GM08714 (cell line): ENCODE measurements around the gene MCHR2.
"Not testable (repeated sequence)": the region's sequence is repeated elsewhere in the genome, so short reads cannot be mapped to it uniquely, and the experiment has no call there.

ENCODE experiments used
- H3K4me3 ChIP-seq: fragments of 200-500 bp; sonication (Bioruptor generic); 2 replicates; pipeline ENCODE4 v1.5.1; 2014; ENCODE audit warnings: mild to moderate bottlenecking, low read length, inconsistent platforms
- ZNF274 ChIP-seq: IDR thresholded peaks from 2 replicates; pipeline ENCODE4 v1.6.1; 2012; ENCODE audit warnings: mild to moderate bottlenecking, low read depth, low read length

Gene MCHR2

DNA sequence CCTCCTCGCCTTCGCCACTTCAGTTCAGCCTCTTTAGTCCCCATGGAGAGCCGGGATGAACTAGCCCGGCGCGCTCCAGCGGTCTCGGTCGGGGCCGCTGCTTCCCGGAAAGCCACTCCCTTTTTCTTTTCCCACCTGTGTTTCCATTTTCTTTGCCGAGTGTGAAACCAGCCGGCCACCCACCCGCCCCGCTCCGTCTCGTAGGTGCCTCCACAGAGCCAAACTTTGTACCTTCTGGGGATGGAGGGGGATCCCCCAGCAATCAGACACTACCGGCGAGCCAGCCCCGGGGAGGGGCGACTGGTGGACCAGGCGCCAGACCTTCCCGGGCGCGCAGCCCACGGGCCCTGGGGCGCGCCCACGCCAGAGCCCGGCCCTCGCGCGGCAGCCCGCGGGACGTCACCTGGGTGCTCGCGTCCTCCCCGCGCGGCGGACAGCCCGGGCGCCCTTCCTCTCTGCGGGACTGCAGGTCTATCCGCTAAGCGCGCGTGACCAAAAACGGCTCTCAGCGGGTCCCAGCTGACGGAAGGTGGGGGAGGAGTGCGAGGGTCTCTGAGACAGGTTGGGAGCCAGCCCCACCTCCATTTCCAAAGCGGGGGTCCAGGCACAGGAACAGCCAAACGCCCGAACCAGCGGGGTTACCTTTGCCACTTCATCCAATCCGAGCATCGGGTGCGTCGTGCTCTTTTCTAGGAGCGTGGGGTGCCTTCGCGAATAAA lies at the start of gene MCHR2:
Gene MCHR2, minus strand, starts transcription at position 691 of the 719 bp plus-strand sequence. CDS start 38,076 bp downstream, outside the sequence.
- TF ChIP-seq ZNF274, result no peak
- H3K4me3 ChIP-seq, result no peak within 1 kb of the TSS

- not testable (repeated sequence) for H3K4me3 ChIP-seq
These were observed 44.5 kb upstream of the MCHR2 start for GRCh38 chr6:100038546-100038945.

GRCh38 chr6:100035873-100036653 lies 42.0 kb upstream of the MCHR2 start:
- H3K4me3 ChIP-seq, result no peak overlapping the region
- TF ChIP-seq ZNF274, result no peak

DNA sequence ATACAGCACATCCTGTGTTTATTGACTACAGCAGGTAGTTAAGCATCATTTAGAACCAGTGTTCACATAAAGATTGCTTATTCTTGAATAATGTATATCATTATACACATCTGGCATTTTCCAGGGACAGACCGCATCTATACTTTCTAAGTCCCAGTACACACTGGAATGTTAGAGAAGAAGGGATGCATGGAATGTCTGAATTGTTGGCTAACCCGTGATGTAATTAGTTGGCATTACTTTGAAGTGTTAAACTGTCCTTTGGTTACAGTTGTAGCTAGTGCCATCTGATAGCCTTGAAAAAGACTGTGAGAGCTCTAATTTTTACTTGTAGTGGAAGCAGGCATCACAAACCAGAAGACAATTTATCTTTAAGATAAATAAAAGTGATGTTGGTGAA lies 29.8 kb upstream of the MCHR2 start:
- TF ChIP-seq ZNF274, result no peak
- H3K4me3 ChIP-seq, result no peak overlapping the region

- TF ChIP-seq ZNF274, result no peak
- H3K4me3 ChIP-seq, result no peak overlapping the region
These were observed 28.8 kb upstream of the MCHR2 start for GRCh38 chr6:100022847-100023246.

DNA sequence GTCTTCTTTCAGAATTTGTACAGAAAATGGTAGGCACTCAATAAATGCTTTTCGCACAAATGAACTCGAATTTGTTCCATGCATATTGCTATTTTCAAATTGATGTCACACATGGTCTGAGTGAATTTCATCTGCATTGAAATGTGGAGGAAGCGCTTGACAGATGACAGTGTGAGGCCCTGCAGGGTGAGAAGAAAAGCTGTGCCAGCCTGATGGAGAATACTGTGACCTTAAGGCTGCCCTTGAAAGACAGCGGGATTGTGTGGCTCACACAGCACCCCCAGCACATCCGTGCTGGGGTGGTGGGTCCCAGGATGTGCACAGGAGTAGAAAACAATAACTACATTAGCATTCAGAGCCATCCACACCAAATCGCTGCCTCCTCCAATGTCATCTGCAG lies 14.8 kb upstream of the MCHR2 start:
- TF ChIP-seq ZNF274, result no peak
- no peak overlapping the region for H3K4me3 ChIP-seq

DNA sequence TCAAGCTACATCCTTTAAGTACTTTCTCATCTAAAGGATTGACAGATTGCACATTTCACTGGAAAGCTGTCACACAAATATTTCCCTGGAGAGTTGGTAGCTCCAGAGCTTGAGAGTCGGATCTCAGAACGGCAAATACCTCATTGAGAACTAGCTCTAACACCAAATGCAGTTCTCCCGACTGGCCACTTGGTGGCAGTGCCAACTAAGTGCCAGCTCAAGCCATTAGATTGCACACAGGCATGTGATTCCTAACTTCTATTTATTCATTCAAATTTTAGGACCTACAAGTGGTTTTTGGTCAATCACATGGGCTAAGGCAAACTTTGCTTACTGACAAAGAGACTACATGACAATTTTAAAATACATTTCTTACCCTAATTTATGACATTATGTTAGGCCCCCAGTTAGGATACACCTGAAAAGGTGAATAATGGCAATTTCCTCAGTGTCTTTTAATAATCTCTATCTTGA lies 7.9 kb upstream of the MCHR2 start:
- no peak for TF ChIP-seq ZNF274
- no peak overlapping the region for H3K4me3 ChIP-seq

DNA sequence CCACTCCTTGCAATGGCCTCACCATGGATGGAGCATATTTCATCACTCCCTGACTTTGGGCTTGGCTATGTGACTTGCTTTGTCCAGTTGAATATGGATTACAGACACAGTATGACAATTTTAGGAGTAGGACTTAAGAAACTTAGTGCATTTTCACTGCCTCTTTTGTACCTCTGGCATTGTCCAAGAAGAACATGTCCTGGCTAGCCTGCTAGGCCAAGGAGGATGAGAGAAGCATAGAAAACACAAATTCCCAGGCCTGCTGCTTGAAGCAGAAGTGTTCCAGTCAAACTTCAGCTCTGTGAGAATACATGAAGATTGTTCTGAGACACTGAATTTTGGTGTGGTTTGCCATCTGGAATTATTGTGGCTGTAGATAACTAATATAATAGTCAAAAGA lies 3.1 kb upstream of the MCHR2 start:
- TF ChIP-seq ZNF274, result no peak
- H3K4me3 ChIP-seq, result no peak overlapping the region

GRCh38 chr6:99995916-99996315 lies 1.9 kb upstream of the MCHR2 start:
- H3K4me3 ChIP-seq, result no peak overlapping the region
- no peak for TF ChIP-seq ZNF274

DNA sequence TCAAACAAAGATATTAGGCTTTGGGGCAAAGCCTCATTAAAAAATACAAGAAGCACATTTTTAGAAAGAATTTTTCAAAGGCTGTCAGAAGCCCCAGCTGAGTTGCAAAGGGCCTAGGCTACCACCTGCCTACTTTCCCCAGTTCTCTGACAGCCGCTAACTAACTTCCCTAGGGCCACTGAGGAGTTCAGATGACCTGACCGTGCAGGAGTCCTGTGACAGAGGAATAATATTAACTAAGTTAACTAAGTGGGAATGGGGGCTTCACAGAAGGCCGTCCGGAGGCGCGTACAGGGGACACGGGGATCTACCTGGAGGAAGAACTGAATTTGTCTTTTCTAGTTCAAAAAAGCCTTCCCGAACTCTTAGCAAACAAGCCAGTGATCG lies 884 bp downstream of the MCHR2 start:
- H3K4me3 ChIP-seq, result no peak overlapping the region
- TF ChIP-seq ZNF274, result no peak

DNA sequence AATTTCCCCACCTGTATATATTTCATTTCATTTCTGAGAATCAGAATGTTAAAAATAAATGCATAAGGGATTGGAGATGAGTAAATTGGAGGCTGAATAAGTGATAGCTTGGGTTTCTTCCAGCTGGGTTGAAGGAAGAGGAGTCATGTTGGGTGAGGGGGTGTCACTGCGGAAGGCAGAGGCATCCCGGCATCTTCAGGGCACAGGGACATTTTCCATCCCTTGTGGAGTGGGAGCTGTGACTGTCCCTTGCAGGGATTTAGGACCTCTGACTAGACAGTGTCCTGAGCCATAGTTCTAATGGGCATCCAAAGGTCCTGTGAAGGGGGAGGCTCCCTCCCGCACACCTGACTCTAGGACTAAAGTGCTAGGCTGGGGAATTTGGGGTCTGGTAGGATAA lies 2.1 kb downstream of the MCHR2 start:
- no peak for TF ChIP-seq ZNF274

GRCh38 chr6:99980741-99981140 lies 13.3 kb downstream of the MCHR2 start:
- no peak overlapping the region for H3K4me3 ChIP-seq
- no peak for TF ChIP-seq ZNF274

More for the DNA sequence above, 2.1 kb downstream of the MCHR2 start:
- H3K4me3 ChIP-seq, result no peak overlapping the region

GRCh38 chr6:99979953-99980352 lies 14.1 kb downstream of the MCHR2 start:
- H3K4me3 ChIP-seq, result no peak overlapping the region
- TF ChIP-seq ZNF274, result no peak

- no peak for TF ChIP-seq ZNF274
- H3K4me3 ChIP-seq, result no peak overlapping the region
These were observed 27.0 kb downstream of the MCHR2 start for GRCh38 chr6:99967052-99967451.

DNA sequence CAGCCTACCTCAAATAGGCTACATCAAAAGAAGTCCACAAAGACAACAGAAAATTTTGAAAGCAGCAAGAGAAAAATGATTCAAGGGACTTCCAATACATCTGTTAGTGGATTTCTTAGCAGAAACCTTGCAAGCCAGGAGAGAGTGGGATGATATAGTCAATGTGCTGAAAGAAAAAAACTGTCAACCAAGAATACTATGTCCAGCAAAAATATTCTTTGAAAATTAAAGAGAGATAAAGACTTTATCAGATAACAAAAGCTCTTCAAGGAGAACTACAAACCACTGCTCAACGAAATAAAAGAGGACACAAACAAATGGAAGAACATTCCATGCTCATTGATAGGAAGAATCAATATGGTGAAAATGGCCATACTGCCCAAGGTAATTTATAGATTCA lies 34.0 kb downstream of the MCHR2 start:
- H3K4me3 ChIP-seq, result no peak overlapping the region
- TF ChIP-seq ZNF274, result no peak
